ENCODE results near the gene ARAP1.

The ARAP1 gene

GRCh38 chr11:72682858-72683243 lies 69.4 kb downstream of the ARAP1 start:
- TF ChIP-seq CTCF (IDR thresholded peaks at IDR 0.05; ENCODE audit: low read depth, low read length): no peak
- H3K4me3 ChIP-seq (replicated peaks in 1 of 2; ENCODE audit: low read depth in 2 of 2, low read length in 2 of 2): no peak overlapping the region
- DNase-seq (ENCODE audit: low read depth in 2 of 2): no peak

- no peak overlapping the region for H3K4me3 ChIP-seq (replicated peaks in 1 of 2; ENCODE audit: low read depth in 2 of 2, low read length in 2 of 2)
- no peak for TF ChIP-seq CTCF (IDR thresholded peaks at IDR 0.05; ENCODE audit: low read depth, low read length)
- DNase-seq (ENCODE audit: low read depth in 2 of 2): no peak
Observed at GRCh38 chr11:72682238-72682857, 69.9 kb downstream of the ARAP1 start.

GRCh38 chr11:72681226-72682153 lies 70.7 kb downstream of the ARAP1 start:
- no peak for TF ChIP-seq CTCF (IDR thresholded peaks at IDR 0.05; ENCODE audit: low read depth, low read length)
- H3K4me3 ChIP-seq (replicated peaks in 1 of 2; ENCODE audit: low read depth in 2 of 2, low read length in 2 of 2): no peak overlapping the region
- no peak for DNase-seq (ENCODE audit: low read depth in 2 of 2)

- DNase-seq (ENCODE audit: low read depth in 2 of 2): no peak
- TF ChIP-seq CTCF (IDR thresholded peaks at IDR 0.05; ENCODE audit: low read depth, low read length): no peak
- no peak overlapping the region for H3K4me3 ChIP-seq (replicated peaks in 1 of 2; ENCODE audit: low read depth in 2 of 2, low read length in 2 of 2)
Observed at GRCh38 chr11:72680624-72681158, 71.5 kb downstream of the ARAP1 start.

- TF ChIP-seq CTCF (IDR thresholded peaks at IDR 0.05; ENCODE audit: low read depth, low read length): no peak
- DNase-seq (ENCODE audit: low read depth in 2 of 2): no peak
- no peak overlapping the region for H3K4me3 ChIP-seq (replicated peaks in 1 of 2; ENCODE audit: low read depth in 2 of 2, low read length in 2 of 2)
Observed at GRCh38 chr11:72679869-72680268, 72.3 kb downstream of the ARAP1 start.

GRCh38 chr11:72678524-72678923 lies 73.7 kb downstream of the ARAP1 start:
- no peak for DNase-seq (ENCODE audit: low read depth in 2 of 2)
- no peak overlapping the region for H3K4me3 ChIP-seq (replicated peaks in 1 of 2; ENCODE audit: low read depth in 2 of 2, low read length in 2 of 2)
- no peak for TF ChIP-seq CTCF (IDR thresholded peaks at IDR 0.05; ENCODE audit: low read depth, low read length)
